OCI-LY1 (cell line): Measurements from ENCODE around the gene GPLD1.

ENCODE experiments used
- H2AFZ ChIP-seq: fragments of 200-600 bp; sonication (generic), shearing (Covaris generic); 2 replicates; pipeline ENCODE4 v1.6.0; 2014; ENCODE audit warnings: antibody characterized with exemption, mild to moderate bottlenecking, low read length
- H3F3A ChIP-seq: fragments of 200-600 bp; sonication (generic), shearing (Covaris generic); 2 replicates; pipeline ENCODE4 v1.6.0; 2014; ENCODE audit warnings: mild to moderate bottlenecking, antibody characterized with exemption, low read length, moderate library complexity; ENCODE audit not compliant: insufficient read depth
- H3K27ac ChIP-seq: fragments of 200-600 bp; sonication (generic); 2 replicates; pipeline ENCODE4 v1.5.1; 2014; ENCODE audit warnings: low read length, mixed run types, mild to moderate bottlenecking, low read depth; ENCODE audit not compliant: poor library complexity, severe bottlenecking
- H3K27me3 ChIP-seq: fragments of 200-600 bp; sonication (generic); 2 replicates; pipeline ENCODE4 v1.6.0; 2014; ENCODE audit warnings: antibody characterized with exemption, mild to moderate bottlenecking, low read length, moderate library complexity; ENCODE audit not compliant: insufficient read depth
- H3K36me3 ChIP-seq: fragments of 200-600 bp; sonication (generic); 2 replicates; pipeline ENCODE4 v1.6.1; 2014; ENCODE audit warnings: mild to moderate bottlenecking, antibody characterized with exemption, low read length, moderate library complexity, mixed read lengths; ENCODE audit not compliant: insufficient read depth
- H3K4me1 ChIP-seq: fragments of 200-600 bp; sonication (generic); 2 replicates; pipeline ENCODE4 v1.5.1; 2014; ENCODE audit warnings: mild to moderate bottlenecking, low read length, moderate library complexity; ENCODE audit not compliant: insufficient read depth, severe bottlenecking
- H3K4me2 ChIP-seq: fragments of 200-600 bp; sonication (generic), shearing (Covaris generic); 2 replicates; pipeline ENCODE4 v1.6.1; 2014; ENCODE audit warnings: low read length
- H3K4me3 ChIP-seq: fragments of 200-600 bp; sonication (generic); 2 replicates; pipeline ENCODE4 v1.5.1; 2014; ENCODE audit warnings: low read length, low read depth, mild to moderate bottlenecking, mixed read lengths; ENCODE audit not compliant: poor library complexity, severe bottlenecking
- H3K79me2 ChIP-seq: fragments of 200-600 bp; shearing (Covaris generic); 2 replicates; pipeline ENCODE4 v1.6.1; 2016; ENCODE audit warnings: mixed run types, low read length, mixed read lengths; ENCODE audit not compliant: insufficient read depth
- H3K9ac ChIP-seq: fragments of 200-600 bp; sonication (generic), shearing (Covaris generic); 2 replicates; pipeline ENCODE4 v1.6.1; 2014; ENCODE audit warnings: mild to moderate bottlenecking, low read length, mixed read lengths
- H3K9me2 ChIP-seq: fragments of 200-600 bp; sonication (generic), shearing (Covaris generic); 2 replicates; pipeline ENCODE4 v1.6.1; 2014; ENCODE audit warnings: low read depth, mild to moderate bottlenecking, low read length, mixed read lengths
- H3K9me3 ChIP-seq: fragments of 200-600 bp; shearing (Covaris generic); 2 replicates; pipeline ENCODE4 v1.6.1; 2014; ENCODE audit warnings: low read length, mixed read lengths
- H4K20me1 ChIP-seq: fragments of 200-600 bp; sonication (generic), shearing (Covaris generic); 2 replicates; pipeline ENCODE4 v1.6.0; 2016; ENCODE audit warnings: mild to moderate bottlenecking, low read length; ENCODE audit not compliant: insufficient read depth
- EZH2 ChIP-seq: fragments of 200-600 bp; sonication (generic), shearing (Covaris generic); IDR thresholded peaks from 2 replicates; pipeline ENCODE4 v1.8.0; 2017; ENCODE audit warnings: borderline replicate concordance, mixed run types, mild to moderate bottlenecking, antibody characterized with exemption, low read length, moderate library complexity, mixed read lengths
- TF ChIP-seq, protein P1 (sequence below): fragments of 200-600 bp; sonication (generic), shearing (Covaris generic); IDR thresholded peaks from 2 replicates; pipeline ENCODE4 v1.5.1; 2017; ENCODE audit warnings: mild to moderate bottlenecking, antibody characterized with exemption, low read length, moderate library complexity, mixed read lengths

Gene GPLD1

DNA sequence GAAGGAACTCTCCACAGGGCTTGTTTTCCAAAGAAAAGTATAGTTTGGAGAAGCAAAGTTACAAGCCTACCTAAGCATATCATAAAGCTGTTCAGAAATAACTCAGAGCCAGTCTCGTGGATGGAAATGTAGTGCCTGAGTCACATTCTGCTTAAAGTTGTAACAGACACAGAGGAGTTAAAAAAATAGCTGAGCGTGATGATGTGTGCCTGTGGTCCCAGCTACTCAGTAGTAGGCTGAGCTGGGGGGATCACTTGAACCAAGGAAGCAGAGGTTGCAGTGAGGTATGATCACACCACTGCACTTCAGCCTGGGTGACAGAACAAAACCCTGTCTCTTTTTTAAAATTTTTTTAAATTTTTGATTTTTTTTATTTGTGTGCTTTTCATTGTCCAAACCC lies 12.0 kb upstream of the GPLD1 start:
- TF ChIP-seq EZH2: no peak
- TF ChIP-seq, protein P1, sequence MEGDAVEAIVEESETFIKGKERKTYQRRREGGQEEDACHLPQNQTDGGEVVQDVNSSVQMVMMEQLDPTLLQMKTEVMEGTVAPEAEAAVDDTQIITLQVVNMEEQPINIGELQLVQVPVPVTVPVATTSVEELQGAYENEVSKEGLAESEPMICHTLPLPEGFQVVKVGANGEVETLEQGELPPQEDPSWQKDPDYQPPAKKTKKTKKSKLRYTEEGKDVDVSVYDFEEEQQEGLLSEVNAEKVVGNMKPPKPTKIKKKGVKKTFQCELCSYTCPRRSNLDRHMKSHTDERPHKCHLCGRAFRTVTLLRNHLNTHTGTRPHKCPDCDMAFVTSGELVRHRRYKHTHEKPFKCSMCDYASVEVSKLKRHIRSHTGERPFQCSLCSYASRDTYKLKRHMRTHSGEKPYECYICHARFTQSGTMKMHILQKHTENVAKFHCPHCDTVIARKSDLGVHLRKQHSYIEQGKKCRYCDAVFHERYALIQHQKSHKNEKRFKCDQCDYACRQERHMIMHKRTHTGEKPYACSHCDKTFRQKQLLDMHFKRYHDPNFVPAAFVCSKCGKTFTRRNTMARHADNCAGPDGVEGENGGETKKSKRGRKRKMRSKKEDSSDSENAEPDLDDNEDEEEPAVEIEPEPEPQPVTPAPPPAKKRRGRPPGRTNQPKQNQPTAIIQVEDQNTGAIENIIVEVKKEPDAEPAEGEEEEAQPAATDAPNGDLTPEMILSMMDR: no peak
- H3K4me2 ChIP-seq: no peak overlapping the region

GRCh38 chr6:24500683-24501082 lies 11.3 kb upstream of the GPLD1 start:
- TF ChIP-seq, protein P1: no peak
- TF ChIP-seq EZH2: no peak
- Histone ChIP-seq H4K20me1 (no peaks in the 10 kb centered on the region), H3K9me3 (no peaks in the 10 kb centered on the region), H3K4me3 (no peak overlapping the region), H3K4me1 (peaks cover 45% of the 10 kb centered on the region), H2AFZ (no peak overlapping the region), H3F3A (no peaks in the 10 kb centered on the region), H3K4me2 (no peak overlapping the region), H3K36me3 (peaks cover 51% of the 10 kb centered on the region), H3K79me2 (no peaks in the 10 kb centered on the region), H3K9me2 (no peaks in the 10 kb centered on the region), H3K27ac (peak overlapping the region; percentile 43), H3K9ac (no peak overlapping the region), H3K27me3 (no peaks in the 10 kb centered on the region)

More for the DNA sequence above, 12.0 kb upstream of the GPLD1 start:
- Histone ChIP-seq H3K4me3 (no peak overlapping the region), H4K20me1 (no peaks in the 10 kb centered on the region), H3K4me1 (peaks cover 38% of the 10 kb centered on the region), H3K9me3 (no peaks in the 10 kb centered on the region), H3K9me2 (no peaks in the 10 kb centered on the region), H3K27me3 (no peaks in the 10 kb centered on the region), H3K79me2 (no peaks in the 10 kb centered on the region), H3K36me3 (peaks cover 53% of the 10 kb centered on the region), H3K9ac (peak overlapping the region; percentile 16; the same call in 1 of the 2 replicates), H3F3A (no peaks in the 10 kb centered on the region), H3K27ac (peak overlapping the region; percentile 43), H2AFZ (no peak overlapping the region)

DNA sequence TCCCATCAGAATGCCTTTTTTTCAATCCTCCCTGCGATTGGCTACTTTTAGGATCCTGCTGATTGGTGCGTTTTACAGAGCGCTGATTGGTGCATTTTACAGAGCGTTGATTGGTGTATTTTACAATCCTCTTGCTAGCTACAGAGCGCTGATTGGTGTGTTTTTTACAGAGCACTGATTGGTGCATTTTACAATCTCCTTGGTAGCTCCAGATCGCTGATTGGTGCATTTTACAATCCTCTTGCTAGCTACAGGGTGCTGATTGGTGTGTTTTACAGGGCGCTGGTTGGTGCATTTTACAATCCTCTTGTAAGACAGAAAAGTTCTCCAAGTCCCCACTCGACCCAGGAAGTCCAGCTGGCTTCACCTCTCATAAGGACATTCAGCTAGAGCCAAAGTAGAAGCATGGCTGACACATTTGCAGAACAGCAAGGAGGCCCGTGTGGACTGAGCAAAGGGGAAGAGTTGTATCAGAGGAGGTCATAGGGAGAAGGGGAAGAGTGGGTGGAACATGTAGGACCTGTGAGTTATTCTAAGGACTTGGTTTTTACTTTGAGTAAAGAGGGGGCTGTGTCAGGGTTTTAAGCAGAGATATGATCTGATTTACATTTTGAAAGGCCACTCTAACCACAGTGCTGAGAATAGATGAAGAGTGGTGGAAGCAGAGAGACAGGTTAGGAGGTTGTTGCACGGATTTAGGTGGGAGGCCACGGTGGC lies 8.0 kb upstream of the GPLD1 start:
- Histone ChIP-seq H3K27ac (peak overlapping the region; percentile 83), H3K9ac (no peak overlapping the region; the same call in 1 of the 2 replicates), H3K9me3 (no peaks in the 10 kb centered on the region), H3K79me2 (peaks cover 3% of the 10 kb centered on the region; the same call in 1 of the 2 replicates), H3F3A (no peaks in the 10 kb centered on the region), H3K27me3 (no peaks in the 10 kb centered on the region), H3K36me3 (peaks cover 26% of the 10 kb centered on the region), H3K4me3 (no peak overlapping the region), H2AFZ (no peak overlapping the region), H3K4me1 (peaks cover 69% of the 10 kb centered on the region), H4K20me1 (no peaks in the 10 kb centered on the region), H3K4me2 (peak overlapping the region; percentile 22; the same call in 1 of the 2 replicates), H3K9me2 (no peaks in the 10 kb centered on the region)
- TF ChIP-seq, protein P1: no peak
- no peak for TF ChIP-seq EZH2
